Upper lobe of right lung (tissue), 1 donor: ENCODE measurements around the gene ANGPT4. TPM values are rescaled to one million over a fixed set of nuclear protein-coding genes. Genes with fewer than 3 reads are reported as not detected.

Experiments
- ATAC-seq: fragments of 200-7000 bp; cut with Tn5 transposase; one replicate; pipeline ENCODE4 v1.9.1; 2020; ENCODE audit warnings: mild to moderate bottlenecking, moderate library complexity
- DNase-seq: peaks from one replicate; pipeline ENCODE4 v3.0.0-alpha.2; 2020
- H3K27ac ChIP-seq: fragments of 200-600 bp; one replicate; pipeline ENCODE4 v1.8.0; 2022
- H3K27me3 ChIP-seq: fragments of 200-600 bp; one replicate; pipeline ENCODE4 v1.8.0; 2022; ENCODE audit warnings: mild to moderate bottlenecking
- H3K36me3 ChIP-seq: fragments of 200-600 bp; one replicate; pipeline ENCODE4 v1.8.0; 2022
- H3K4me1 ChIP-seq: fragments of 200-600 bp; one replicate; pipeline ENCODE4 v1.8.0; 2022
- H3K4me3 ChIP-seq: fragments of 200-600 bp; one replicate; pipeline ENCODE4 v1.8.0; 2022; ENCODE audit warnings: mild to moderate bottlenecking
- H3K9me3 ChIP-seq: fragments of 200-600 bp; one replicate; pipeline ENCODE4 v1.8.0; 2022
- CTCF ChIP-seq: fragments of 200-600 bp; IDR thresholded peaks from one replicate; pipeline ENCODE4 v1.8.0; 2022; ENCODE audit warnings: antibody characterized with exemption
- intact Hi-C: fragments of 100-400 bp; cut with DNase I; formaldehyde crosslinking; loops from one replicate; pipeline ENCODE4 v1.11.0; 2022
- total RNA-seq: library from RNA; stranded (reverse); fragmentation: NEBNext Ultra II Directional; extraction: Animal tissue kit (Norgen Biotek cat#: 25700); gene quantifications from one replicate; pipeline ENCODE4 v1.2.1, GENCODE V29; 2021
- donor health status: DM: no; HTN: yes; CAD: no; lungs with severe emphysema.

ANGPT4 gene
- total RNA-seq, 1 donor from 2014 or later = 0.81 TPM

DNA sequence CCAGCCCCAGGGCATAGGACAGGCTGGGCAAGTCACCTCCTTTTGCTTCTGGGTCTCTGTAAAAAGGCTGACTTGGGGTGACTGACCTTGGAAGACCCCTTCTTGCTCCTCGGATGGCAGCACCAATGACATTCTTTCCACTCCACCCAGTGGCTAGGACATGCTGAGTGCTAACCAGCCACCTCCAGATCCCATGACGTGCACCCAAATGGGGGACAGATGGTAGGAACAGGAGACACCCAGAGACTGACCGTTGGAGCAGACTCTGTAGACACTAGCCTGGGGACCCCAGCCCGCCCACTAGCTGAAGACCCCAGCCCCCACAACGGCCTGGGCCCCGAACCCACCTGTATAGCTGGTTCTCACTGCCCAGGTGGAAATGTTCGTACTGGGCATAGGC lies 38.3 kb downstream of the ANGPT4 start:
- DNase-seq (no peak), ATAC-seq (no peak)
- TF ChIP-seq CTCF = no peak
- no peak overlapping the region for H3K4me3 ChIP-seq
- no peak overlapping the region for H3K27ac ChIP-seq
- H3K27me3 ChIP-seq = no peaks in the 10 kb centered on the region
- H3K9me3 ChIP-seq = no peaks in the 10 kb centered on the region
- no peaks in the 10 kb centered on the region for H3K36me3 ChIP-seq
- intact Hi-C loops = no loop called here
- H3K4me1 ChIP-seq = no peaks in the 10 kb centered on the region

GRCh38 chr20:875115-875514 lies 41.0 kb downstream of the ANGPT4 start:
- no peak for TF ChIP-seq CTCF
- no peak overlapping the region for H3K4me3 ChIP-seq

GRCh38 chr20:873875-874607 lies 42.1 kb downstream of the ANGPT4 start:
- no peak for TF ChIP-seq CTCF
- no peak for DNase-seq
- Histone ChIP-seq H3K36me3 (no peaks in the 10 kb centered on the region), H3K4me1 (no peaks in the 10 kb centered on the region), H3K9me3 (no peaks in the 10 kb centered on the region), H3K27me3 (no peaks in the 10 kb centered on the region), H3K4me3 (no peak overlapping the region), H3K27ac (no peak overlapping the region)
- intact Hi-C loops = no loop called here
- ATAC-seq = no peak

More at GRCh38 chr20:875115-875514, 41.0 kb downstream of the ANGPT4 start:
- H3K27me3 ChIP-seq = no peaks in the 10 kb centered on the region
- intact Hi-C loops = no loop called here
- ATAC-seq (no peak), DNase-seq (no peak)
- no peaks in the 10 kb centered on the region for H3K4me1 ChIP-seq
- no peaks in the 10 kb centered on the region for H3K36me3 ChIP-seq
- H3K27ac ChIP-seq = no peak overlapping the region
- no peaks in the 10 kb centered on the region for H3K9me3 ChIP-seq

GRCh38 chr20:872855-873520 lies 43.1 kb downstream of the ANGPT4 start:
- intact Hi-C loops = no loop called here
- no peak for DNase-seq
- no peaks in the 10 kb centered on the region for H3K4me1 ChIP-seq

DNA sequence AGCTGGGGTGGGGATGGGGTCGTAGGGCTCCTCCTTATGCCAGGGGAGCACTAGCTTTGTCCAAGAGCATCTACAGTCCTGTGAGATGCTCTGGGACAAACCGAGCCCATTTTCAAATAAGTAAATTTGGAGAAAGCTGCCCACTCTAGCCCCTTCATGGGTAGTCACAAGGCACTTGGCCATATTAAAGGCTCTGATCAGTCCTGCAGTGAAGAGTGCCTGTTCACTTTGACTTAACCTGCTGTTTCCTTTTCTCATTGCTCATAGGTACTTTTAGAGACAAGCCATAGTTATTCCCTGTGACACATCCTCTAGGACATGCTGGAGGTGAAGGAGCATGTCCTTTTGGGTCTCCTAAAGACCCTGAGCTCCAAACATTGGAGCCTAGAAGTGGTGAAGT lies 44.2 kb downstream of the ANGPT4 start:
- H3K36me3 ChIP-seq = no peaks in the 10 kb centered on the region
- TF ChIP-seq CTCF = no peak
- DNase-seq (no peak), ATAC-seq (no peak)
- H3K27me3 ChIP-seq = no peaks in the 10 kb centered on the region
- no peaks in the 10 kb centered on the region for H3K9me3 ChIP-seq
- H3K4me3 ChIP-seq = no peak overlapping the region
- H3K27ac ChIP-seq = no peak overlapping the region
- H3K4me1 ChIP-seq = no peaks in the 10 kb centered on the region
- intact Hi-C loops = no loop called here

More at GRCh38 chr20:872855-873520, 43.1 kb downstream of the ANGPT4 start:
- no peaks in the 10 kb centered on the region for H3K36me3 ChIP-seq
- TF ChIP-seq CTCF = no peak
- H3K27ac ChIP-seq = no peak overlapping the region
- no peaks in the 10 kb centered on the region for H3K27me3 ChIP-seq
- ATAC-seq = no peak
- no peak overlapping the region for H3K4me3 ChIP-seq
- no peaks in the 10 kb centered on the region for H3K9me3 ChIP-seq
